HuH-7.5 (cell line): ENCODE data around the gene PKIB.
A peak's percentile ranks its signal among the peaks of the same experiment; 100 is the strongest.
"Not testable (repeated sequence)": the region's sequence is repeated elsewhere in the genome, so short reads cannot be mapped to it uniquely, and the experiment has no call there.

ENCODE experiments used
- DNase-seq: peaks from one replicate; pipeline ENCODE4 v3.0.0; 2011; ENCODE audit warnings: low spot score

PKIB gene, protein sequence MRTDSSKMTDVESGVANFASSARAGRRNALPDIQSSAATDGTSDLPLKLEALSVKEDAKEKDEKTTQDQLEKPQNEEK

GRCh38 chr6:122609881-122610689 lies at the start of gene PKIB:
PKIB (plus strand) TSS chr6:122610405; CDS start chr6:122717795, 107,390 bp downstream.
- DNase-seq: peak; percentile 72

DNA sequence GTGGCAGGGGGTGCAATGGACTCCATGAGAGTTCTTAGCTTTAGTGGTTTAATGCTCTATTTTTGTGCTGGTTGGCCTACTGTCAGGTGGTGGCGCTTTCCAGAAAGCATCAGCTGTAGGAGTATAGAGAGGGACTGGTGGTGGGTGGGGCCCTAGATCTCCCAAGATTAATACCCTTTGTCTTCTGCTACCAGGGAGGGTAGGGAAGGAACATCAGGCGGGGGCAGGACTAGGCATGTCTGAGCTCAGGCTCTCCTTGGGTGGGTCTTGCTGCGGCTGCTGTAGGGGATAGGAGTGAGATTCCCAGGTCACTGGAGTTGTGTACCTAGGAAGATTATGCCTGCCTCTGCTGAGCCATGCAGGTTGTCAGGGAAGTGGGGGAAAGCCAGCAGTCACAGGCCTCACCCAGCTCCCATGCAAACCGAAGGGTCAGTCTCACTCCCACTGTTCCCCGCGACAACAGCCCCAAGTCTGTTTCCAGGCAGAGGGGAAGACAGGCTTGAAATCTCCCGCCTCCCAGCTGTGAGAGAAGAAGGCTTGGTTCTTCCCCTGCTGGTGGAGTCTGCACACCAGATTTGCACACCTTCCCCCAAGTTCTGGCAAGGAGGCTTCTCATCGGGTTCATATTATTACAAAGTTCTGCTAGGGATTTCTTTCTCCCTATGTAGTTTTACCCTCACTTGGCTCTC lies 46.7 kb upstream of the PKIB start:
- DNase-seq: no peak

GRCh38 chr6:122564230-122564629 lies 46.0 kb upstream of the PKIB start:
- DNase-seq: no peak

GRCh38 chr6:122565708-122566107 lies 44.5 kb upstream of the PKIB start:
- no peak for DNase-seq

GRCh38 chr6:122567034-122567433 lies 43.2 kb upstream of the PKIB start:
- DNase-seq: no peak

DNA sequence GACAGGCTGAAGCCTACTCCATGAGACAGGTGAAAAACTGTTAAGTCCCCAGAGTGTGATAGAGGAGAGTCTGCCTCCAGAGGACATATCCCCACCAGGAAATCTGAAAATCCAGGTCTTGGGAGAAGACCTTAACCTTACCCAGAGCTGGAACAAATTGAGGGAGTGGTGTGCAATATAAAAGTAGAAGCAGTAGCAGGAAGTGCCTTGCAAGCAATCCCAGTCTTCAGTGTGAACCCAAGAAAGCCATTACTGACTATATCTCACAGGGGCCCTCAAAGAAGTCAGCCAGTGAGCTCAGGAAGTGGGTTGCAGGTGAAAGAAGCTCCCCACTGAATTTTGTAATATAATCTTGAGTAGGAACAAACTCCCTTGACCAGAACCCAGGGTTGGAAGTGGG lies 41.9 kb upstream of the PKIB start:
- DNase-seq: no peak

DNA sequence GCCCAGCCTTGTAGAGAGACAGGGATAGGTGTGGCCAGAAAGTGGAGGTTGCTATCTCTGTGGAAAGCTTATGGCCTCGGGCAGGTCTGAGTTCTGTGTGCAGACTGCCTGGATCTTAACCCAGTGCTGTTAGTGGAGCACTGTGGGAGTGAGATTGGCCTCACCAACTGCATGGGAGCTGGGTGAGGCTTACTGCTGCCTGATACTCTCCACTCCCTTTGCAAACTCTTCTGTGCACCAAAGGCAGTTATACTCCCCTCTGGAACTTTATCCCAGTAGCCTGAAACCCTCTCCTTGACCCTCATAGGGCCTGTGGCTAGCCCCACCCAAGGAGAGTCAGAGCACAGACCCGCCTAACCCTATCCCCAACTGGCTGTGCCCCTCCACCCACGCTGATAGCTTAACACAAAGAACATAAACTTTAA lies 41.4 kb upstream of the PKIB start:
- no peak for DNase-seq

GRCh38 chr6:122569230-122569771 lies 40.9 kb upstream of the PKIB start:
- no peak for DNase-seq

- DNase-seq: no peak
Measured at GRCh38 chr6:122571888-122572287, 38.3 kb upstream of the PKIB start.

- no peak for DNase-seq
Measured at GRCh38 chr6:122576888-122577287, 33.3 kb upstream of the PKIB start.

GRCh38 chr6:122578961-122579360 lies 31.2 kb upstream of the PKIB start:
- DNase-seq: no peak

DNA sequence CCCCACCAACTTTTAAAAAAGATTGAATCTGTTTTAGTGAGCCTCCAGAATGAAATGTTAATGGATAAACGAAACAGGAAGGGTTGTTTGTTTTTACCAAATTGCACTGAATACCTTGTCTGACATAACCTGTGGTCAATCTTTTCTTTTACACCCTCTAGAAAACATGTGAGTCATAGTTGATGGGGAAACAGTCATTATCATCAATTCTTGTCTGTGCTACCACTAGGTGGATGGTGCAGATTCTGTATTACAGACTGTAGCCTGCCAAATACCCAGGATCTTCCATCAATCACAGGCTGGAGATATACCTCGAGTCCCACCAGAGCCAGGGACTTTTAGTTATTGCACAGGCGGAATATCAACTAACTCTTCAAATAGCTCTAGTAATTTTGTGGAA lies 29.5 kb upstream of the PKIB start:
- no peak for DNase-seq

- no peak for DNase-seq
Measured at GRCh38 chr6:122589115-122589514, 21.1 kb upstream of the PKIB start.

DNA sequence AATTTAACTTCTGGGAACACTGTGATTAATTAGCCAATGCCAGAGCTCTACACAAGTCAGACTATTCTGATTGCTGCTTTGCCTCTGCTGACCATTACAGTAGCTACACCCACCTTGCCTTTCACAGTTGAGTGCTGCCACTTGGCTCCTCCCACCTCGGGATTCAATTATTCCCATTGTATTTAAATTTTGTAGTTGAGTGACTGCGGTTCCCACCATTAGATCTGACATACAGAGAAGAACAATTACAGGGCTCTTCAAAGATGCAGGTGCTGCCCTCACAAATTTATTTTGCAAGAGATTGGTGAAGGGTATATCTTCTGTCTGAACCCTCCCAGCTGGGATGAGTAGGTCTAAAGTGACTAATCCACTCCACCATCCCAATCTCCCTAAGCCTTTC lies 11.9 kb upstream of the PKIB start:
- not testable (repeated sequence) for DNase-seq

GRCh38 chr6:122604676-122605075 lies 5.5 kb upstream of the PKIB start:
- DNase-seq: no peak

DNA sequence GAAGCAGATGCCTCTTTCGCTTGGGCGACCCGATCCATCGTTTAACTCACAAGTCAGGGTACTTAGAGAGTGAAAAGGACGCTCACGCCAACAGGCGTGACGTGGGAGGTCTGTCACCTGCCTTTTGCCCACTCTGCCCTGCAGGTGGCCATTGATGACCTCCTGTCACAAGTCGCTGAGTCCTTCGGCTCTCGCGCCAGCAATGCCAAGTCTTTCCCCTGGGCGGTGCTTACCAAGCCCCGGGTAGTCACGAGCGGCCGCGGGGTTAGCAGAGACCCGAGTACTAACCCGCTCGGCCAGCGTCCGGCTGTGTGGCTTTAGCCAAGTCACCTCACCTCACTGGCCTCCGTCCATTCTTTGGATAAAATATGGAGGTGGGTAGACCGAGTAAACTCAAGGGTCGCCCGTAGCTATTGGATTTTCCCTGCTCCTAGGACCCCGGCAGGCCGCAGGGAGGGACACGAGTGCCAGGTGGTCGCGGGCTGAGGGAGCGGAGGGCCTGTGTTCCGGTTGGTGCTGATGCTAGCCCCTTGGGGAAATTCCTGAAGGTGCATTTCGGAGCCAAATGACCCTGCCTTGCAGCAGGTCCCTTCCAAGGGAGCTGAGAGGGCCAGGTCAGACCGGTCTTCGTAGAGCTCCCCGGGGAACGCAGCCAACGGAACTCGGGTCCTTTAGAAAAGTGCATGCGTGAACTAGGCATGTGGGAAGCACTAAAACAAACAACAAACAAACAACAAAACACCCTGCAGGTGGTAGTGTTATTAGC lies 668 bp downstream of the PKIB start:
- peak; percentile 66 for DNase-seq

DNA sequence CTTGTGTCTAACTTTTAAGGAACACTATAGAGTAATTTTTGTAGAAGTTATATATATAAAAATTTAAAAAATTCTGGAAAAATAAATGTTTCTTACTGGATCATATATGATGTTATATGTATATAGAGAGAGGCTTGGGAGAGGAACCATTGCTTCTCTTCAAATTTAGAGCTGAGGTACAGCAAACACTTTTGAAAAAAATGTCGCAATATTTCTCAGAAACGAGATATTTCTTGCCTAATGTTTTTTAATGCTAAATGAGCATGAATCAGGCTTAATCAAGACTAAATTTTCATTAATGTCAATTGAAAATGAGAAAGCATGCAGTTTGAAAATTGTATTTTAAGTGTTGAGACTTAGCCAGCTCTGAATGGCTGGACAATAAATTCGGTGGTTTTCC lies 2.6 kb downstream of the PKIB start:
- DNase-seq: no peak

DNA sequence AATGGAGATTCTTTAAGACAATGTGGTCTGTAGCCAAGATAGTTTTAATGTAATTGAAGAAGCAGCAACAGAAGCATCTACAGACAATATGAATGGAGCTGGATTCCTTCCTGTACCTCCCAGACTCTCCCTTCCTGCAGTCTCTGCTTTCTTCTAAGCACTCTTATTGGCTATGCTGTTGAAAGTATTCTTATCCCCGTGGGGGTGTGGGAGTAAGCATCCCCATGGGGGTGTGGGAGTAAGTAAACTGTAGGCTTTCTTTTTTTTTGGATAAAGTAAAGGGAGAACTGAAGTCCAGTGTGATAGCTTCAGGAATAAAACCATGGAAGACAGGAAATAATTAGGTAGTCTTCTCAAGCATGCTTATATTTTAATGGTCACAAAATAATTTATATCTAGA lies 4.1 kb downstream of the PKIB start:
- no peak for DNase-seq

- DNase-seq: no peak
Measured at GRCh38 chr6:122615409-122615808, 5.2 kb downstream of the PKIB start.

GRCh38 chr6:122616877-122617276 lies 6.7 kb downstream of the PKIB start:
- no peak for DNase-seq

DNA sequence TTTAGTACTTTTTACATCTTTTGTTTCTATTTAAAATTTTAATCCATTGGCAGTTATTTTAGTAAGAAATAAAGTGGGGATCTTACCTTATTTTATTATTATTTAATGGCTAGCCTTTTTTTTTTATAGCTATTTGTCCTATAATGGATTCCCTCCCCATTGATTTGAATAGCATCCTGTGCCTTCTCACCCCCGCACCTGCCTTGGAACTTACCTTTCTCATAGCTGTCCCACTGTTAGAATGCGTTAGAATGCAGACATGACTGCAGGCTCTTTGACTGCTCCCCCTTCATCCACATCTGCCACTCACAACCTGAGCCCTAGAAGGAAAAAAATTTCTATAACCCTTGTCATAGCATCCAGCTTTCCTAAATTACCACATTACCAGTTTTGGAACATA lies 9.1 kb downstream of the PKIB start:
- no peak for DNase-seq

DNA sequence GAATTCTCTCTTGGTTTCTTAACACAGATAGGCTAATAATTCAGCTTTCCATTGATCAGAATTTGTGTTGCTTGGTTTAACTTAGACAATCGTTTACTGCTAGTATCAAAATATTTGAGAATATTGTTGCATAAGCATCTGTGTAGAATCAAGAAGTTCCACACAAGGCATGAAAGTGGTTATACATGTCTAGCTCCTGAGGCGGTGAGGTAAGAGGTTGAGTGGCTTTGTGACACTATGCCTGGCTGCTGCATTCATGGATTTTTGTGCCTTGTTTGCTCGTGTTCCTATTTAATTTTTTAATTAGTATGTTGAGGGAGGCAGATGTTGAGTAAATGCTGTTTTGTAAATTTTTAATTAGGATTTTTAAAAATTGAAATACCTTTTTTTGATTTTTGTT lies 10.2 kb downstream of the PKIB start:
- no peak for DNase-seq
